ENCODE data around the gene ATP8B4. TPM values are rescaled to one million over a fixed set of nuclear protein-coding genes. Genes with fewer than 3 reads are reported as not detected.

ATP8B4 gene
- polyA plus RNA-seq, 1 of the 3 experiments (the other 2 are of a cell fraction) = 0.03 TPM

- no peak for TF ChIP-seq EZH2phosphoT487 (IDR thresholded peaks at IDR 0.05; ENCODE audit: borderline replicate concordance, low read depth)
- TF ChIP-seq FOXM1 (IDR thresholded peaks at IDR 0.05; ENCODE audit: low read depth) = no peak
- no peak for TF ChIP-seq RAD21 (IDR thresholded peaks at IDR 0.05; ENCODE audit: low read length)
- TF ChIP-seq MXI1 (IDR thresholded peaks at IDR 0.05; ENCODE audit: low read depth, low read length) = no peak
- TF ChIP-seq FOSL2 (IDR thresholded peaks at IDR 0.05; ENCODE audit: borderline replicate concordance, low read depth) = no peak
- TF ChIP-seq CHD2 (IDR thresholded peaks at IDR 0.05; ENCODE audit: low read length, partially characterized antibody) = no peak
These were observed 213.8 kb downstream of the ATP8B4 start (continued) for GRCh38 chr15:49905221-49905620.

GRCh38 chr15:49904296-49904695 lies 214.7 kb downstream of the ATP8B4 start:
- Histone ChIP-seq H4K20me1 (ENCODE audit: insufficient read depth) (no peaks in the 10 kb centered on the region), H3K36me3 (replicated peaks in 1 of 2; ENCODE audit: control insufficient read depth in 1 of 2, insufficient read depth in 2 of 2, low read length in 1 of 2) (no peaks in the 10 kb centered on the region), H3K9me2 (no peaks in the 10 kb centered on the region), H3K4me2 (no peak overlapping the region), H3K27ac (ENCODE audit: low read depth in 2 of 2, low read length in 1 of 2) (no peak overlapping the region), H3F3A (replicated peaks; ENCODE audit: insufficient read depth) (no peaks in the 10 kb centered on the region), H3K4me1 (ENCODE audit: control insufficient read depth in 1 of 2, insufficient read depth in 2 of 2, low read depth in 1 of 2, low read length in 1 of 2) (no peaks in the 10 kb centered on the region), H3K9ac (no peak overlapping the region), H3K4me3 (ENCODE audit: low read depth in 2 of 2, low read length in 1 of 2) (no peak overlapping the region), H3K9me3 (no peaks in the 10 kb centered on the region), H2AFZ (ENCODE audit: low read depth) (no peak overlapping the region), H3K79me2 (ENCODE audit: insufficient read depth) (no peaks in the 10 kb centered on the region), H3K27me3 (ENCODE audit: insufficient read depth) (no peaks in the 10 kb centered on the region)
- CTCF ChIA-PET = no interaction called here
- DNase-seq = no peak
- POLR2A ChIA-PET = no interaction called here
- no peak for TF ChIP-seq TAF1 (IDR thresholded peaks at IDR 0.05; ENCODE audit: borderline replicate concordance, low read depth, low read length)
- no peak for TF ChIP-seq FOXM1 (IDR thresholded peaks at IDR 0.05; ENCODE audit: low read depth)
- no peak for TF ChIP-seq RAD21 (IDR thresholded peaks at IDR 0.05; ENCODE audit: low read length)
- TF ChIP-seq GATA2 (CRISPR knock-in tag; IDR thresholded peaks at IDR 0.05) = no peak
- TF ChIP-seq FOXJ3 (CRISPR knock-in tag; IDR thresholded peaks at IDR 0.05) = no peak
- TF ChIP-seq IRF3 (IDR thresholded peaks at IDR 0.05; ENCODE audit: low read depth, low read length) = no peak
- no peak for TF ChIP-seq CHD2 (IDR thresholded peaks at IDR 0.05; ENCODE audit: low read length, partially characterized antibody)
- TF ChIP-seq MXI1 (IDR thresholded peaks at IDR 0.05; ENCODE audit: low read depth, low read length) = no peak
- TF ChIP-seq POLR2AphosphoS5 (IDR thresholded peaks at IDR 0.05; ENCODE audit: low read depth, low read length) = no peak
- no peak for TF ChIP-seq PBX3 (IDR thresholded peaks at IDR 0.05)
- TF ChIP-seq FOSL2 (IDR thresholded peaks at IDR 0.05; ENCODE audit: borderline replicate concordance, low read depth) = no peak
- TF ChIP-seq TCF12 (IDR thresholded peaks at IDR 0.05) = no peak

Measured in SK-N-SH (cell line).